Esophagus muscularis mucosa (tissue), 4 donors: Measurements from ENCODE around the gene CDCP2.

Experiments
- CTCF ChIP-seq, 3 experiments: fragments of 200-600 bp in 2 of 3; fragments of 450-650 bp in 1 of 3; sonication (generic) in 2 of 3; IDR thresholded peaks; one replicate each; pipeline ENCODE4 v1.5.1; 2017 to 2019; ENCODE audit warnings: antibody characterized with exemption in 3 of 3, mild to moderate bottlenecking in 2 of 3, moderate library complexity in 1 of 3
- EP300 ChIP-seq: sonication (generic); formaldehyde crosslinking; IDR thresholded peaks from one replicate; pipeline ENCODE4 v1.6.1; 2017; ENCODE audit warnings: antibody characterized with exemption
- POLR2A ChIP-seq: fragments of 450-650 bp; IDR thresholded peaks from one replicate; pipeline ENCODE4 v1.6.1; 2017; ENCODE audit warnings: antibody characterized with exemption, moderate library complexity, mild to moderate bottlenecking, low read depth
- POLR2AphosphoS5 ChIP-seq, 2 donors: sonication (generic); formaldehyde crosslinking; IDR thresholded peaks; one replicate each; pipeline ENCODE4 v1.6.1; 2017; ENCODE audit warnings: antibody characterized with exemption in 2 of 2

- no peak for TF ChIP-seq CTCF (IDR thresholded peaks at IDR 0.05)
- TF ChIP-seq POLR2A: no peak
- no peak for TF ChIP-seq POLR2AphosphoS5 (IDR thresholded peaks at IDR 0.05)
- no peak for TF ChIP-seq EP300
Observed at GRCh38 chr1:54149734-54150133, 3.1 kb downstream of the CDCP2 start.
